ENCODE data around the gene ASPHD2. TPM values are rescaled to one million over a fixed set of nuclear protein-coding genes. Genes with fewer than 3 reads are reported as not detected.

Gene ASPHD2
- total RNA-seq, 1 experiment from 2014 or later, result 7.1 TPM

- no peak overlapping the region for H3K9ac ChIP-seq (ENCODE audit: extremely low read depth, insufficient read length, low read length)
- H4K8ac ChIP-seq (replicated peaks; ENCODE audit: insufficient read length, low read depth, low read length), result no peak overlapping the region
- H4K20me1 ChIP-seq (ENCODE audit: control insufficient read depth, insufficient read depth, insufficient read length), result no peaks in the 10 kb centered on the region
- no peak overlapping the region for H2BK20ac ChIP-seq (ENCODE audit: low read depth, low read length, poor library complexity, severe bottlenecking)
- H2BK12ac ChIP-seq (ENCODE audit: insufficient read length, low read depth, low read length), result no peak overlapping the region
- H3K4me2 ChIP-seq (ENCODE audit: insufficient read depth, insufficient read length, low read length), result no peak overlapping the region
- no CpG with 5 or more reads among the region's 5 CpGs for WGBS (ENCODE audit: extremely low coverage, insufficient read length, low lambda C conversion rate)
- H3K56ac ChIP-seq (ENCODE audit: insufficient read length, low read depth, low read length), result no peak overlapping the region
- H3K27ac ChIP-seq (ENCODE audit: insufficient read length, low read depth, low read length), result no peak overlapping the region
- no peak overlapping the region for H4K5ac ChIP-seq (ENCODE audit: insufficient read length, low read depth, low read length)
- no peak overlapping the region for H3K14ac ChIP-seq (ENCODE audit: insufficient read depth, low read length)
- H2BK5ac ChIP-seq (ENCODE audit: insufficient read length, low read length), result no peak overlapping the region
- no peak overlapping the region for H2AFZ ChIP-seq (ENCODE audit: low read length)
- no peak overlapping the region for H2AK5ac ChIP-seq (ENCODE audit: insufficient read length, low read length)
- no peak overlapping the region for H3K18ac ChIP-seq (ENCODE audit: insufficient read length, low read depth, low read length)
- Mint-ChIP-seq H3K27ac (no peak overlapping the region), H3K27me3 (ENCODE audit: low read depth) (no peaks in the 10 kb centered on the region), H3K36me3 (ENCODE audit: insufficient read depth in 1 of 3, low read depth in 3 of 3) (peaks cover 12 to 45% (median 35%) of the 10 kb centered on the region in 3 experiments; a peak in 5 of 7 replicates), H3K4me3 (no peak overlapping the region), H3K9me3 (no peaks in the 10 kb centered on the region; a peak in 1 of 5 replicates), H3K4me1 (peaks cover 24 to 29% of the 10 kb centered on the region in 2 experiments)
- H3K79me2 ChIP-seq (ENCODE audit: insufficient read depth, low read length), result peaks cover 3% of the 10 kb centered on the region; the same call in 1 of the 2 replicates
- H3K4me1 ChIP-seq (ENCODE audit: insufficient read depth, low read length), result no peaks in the 10 kb centered on the region; the same call in 1 of the 2 replicates
- H3K23me2 ChIP-seq (ENCODE audit: insufficient read length, low read depth, low read length, poor library complexity, severe bottlenecking), result no peaks in the 10 kb centered on the region
- H4K91ac ChIP-seq (ENCODE audit: insufficient read length, low read depth, low read length), result no peak overlapping the region
- H3K27me3 ChIP-seq (ENCODE audit: insufficient read depth, low read length), result no peaks in the 10 kb centered on the region
- no peak overlapping the region for H3K4ac ChIP-seq (ENCODE audit: low read depth, low read length)
- H3T11ph ChIP-seq (ENCODE audit: low read length), result no peak overlapping the region
- DNase-seq, result no peak
- no peak overlapping the region for H2BK120ac ChIP-seq (ENCODE audit: low read depth, low read length, poor library complexity, severe bottlenecking)
- no peak for TF ChIP-seq CTCF (conservative IDR thresholded peaks at IDR 0.05)
- peaks cover 4% of the 10 kb centered on the region for H3K79me1 ChIP-seq (ENCODE audit: insufficient read depth, low read depth, low read length, poor library complexity, severe bottlenecking)
- no peak overlapping the region for H3K23ac ChIP-seq (ENCODE audit: insufficient read length, low read depth, low read length)
- H2BK15ac ChIP-seq (ENCODE audit: low read depth, low read length), result no peak overlapping the region
- no peaks in the 10 kb centered on the region for H3K9me3 ChIP-seq (ENCODE audit: control insufficient read depth, low read depth, low read length)
Measured at GRCh38 chr22:26486394-26486793, 57.3 kb downstream of the ASPHD2 start.
